ENCODE measurements around the gene PMAIP1. TPM values are rescaled to one million over a fixed set of nuclear protein-coding genes. Genes with fewer than 3 reads are reported as not detected.
A peak's percentile ranks its signal among the peaks of the same experiment; 100 is the strongest.
"Not testable (repeated sequence)": the region's sequence is repeated elsewhere in the genome, so short reads cannot be mapped to it uniquely, and the experiment has no call there.

PMAIP1 gene
- total and polyA plus RNA-seq, 5 donors from 2014 or later, result 23.3 to 326 (median 69.1) TPM

DNA sequence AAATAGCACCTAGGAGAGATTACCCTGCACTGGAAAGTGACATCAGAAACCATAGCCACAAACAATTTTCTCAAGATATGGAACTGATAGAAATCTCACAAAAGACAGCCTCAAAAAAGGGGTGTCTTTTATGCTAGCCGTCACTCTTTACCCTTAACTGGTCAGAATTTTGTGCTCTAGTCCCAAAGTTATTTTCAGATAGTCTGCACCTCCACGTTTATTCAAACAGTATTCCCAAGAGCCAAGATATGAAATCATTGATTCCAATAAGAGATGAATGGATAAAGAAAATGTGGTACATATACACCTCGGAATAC is 23.5 kb upstream of the PMAIP1 start:
- H3K27ac Mint-ChIP-seq, result no peak overlapping the region
- DNase-seq (no peak), ATAC-seq (ENCODE audit: low read depth in 2 of 2) (no peak)
- Histone ChIP-seq H3K4me1 (ENCODE audit: control insufficient read depth, insufficient read depth, low read length, poor library complexity, severe bottlenecking) (no peaks in the 10 kb centered on the region), H3K27ac (ENCODE audit: insufficient read depth, low read length, poor library complexity, severe bottlenecking) (no peak overlapping the region), H3K9me3 (ENCODE audit: control insufficient read depth in 2 of 2, low read length in 2 of 2) (no peaks in the 10 kb centered on the region), H3K36me3 (ENCODE audit: control insufficient read depth, insufficient read depth, low read length) (no peaks in the 10 kb centered on the region), H3K4me3 (ENCODE audit: low read depth, low read length) (no peak overlapping the region), H3K27me3 (ENCODE audit: control insufficient read depth, insufficient read depth, low read length) (no peaks in the 10 kb centered on the region)
- H3K36me3 Mint-ChIP-seq, result no peaks in the 10 kb centered on the region
- H3K27me3 Mint-ChIP-seq, result peaks cover 10% of the 10 kb centered on the region
- H3K9me3 Mint-ChIP-seq, result peaks cover 0 to 2% (median 0%) of the 10 kb centered on the region in 7 donors
- no peak overlapping the region for H3K4me3 Mint-ChIP-seq
- H3K4me1 Mint-ChIP-seq, result peaks cover 0 to 4% (median 0%) of the 10 kb centered on the region in 4 donors

DNA sequence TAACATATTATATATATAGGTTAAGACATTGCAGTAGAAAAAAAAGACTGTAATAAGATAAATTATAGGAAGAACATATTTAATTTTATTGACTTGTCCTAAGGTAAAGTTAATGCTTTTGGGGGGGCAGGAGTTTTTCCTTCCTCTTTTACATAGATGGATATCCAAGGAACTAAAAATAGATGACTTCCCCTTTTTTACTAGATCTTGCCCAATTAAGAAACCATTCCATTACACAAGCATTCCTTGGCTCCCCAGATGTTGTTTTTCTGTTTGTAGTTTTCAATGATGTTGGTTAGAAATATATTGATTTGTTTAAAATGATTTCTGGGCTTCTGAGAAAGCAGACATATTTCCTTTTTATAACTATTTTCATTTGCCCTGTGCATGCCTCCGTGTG is 22.4 kb upstream of the PMAIP1 start:
- no peaks in the 10 kb centered on the region for H3K9me3 ChIP-seq (ENCODE audit: control insufficient read depth in 2 of 2, low read length in 2 of 2)
- no peaks in the 10 kb centered on the region for H3K27me3 ChIP-seq (ENCODE audit: control insufficient read depth, insufficient read depth, low read length)
- H3K36me3 ChIP-seq (ENCODE audit: control insufficient read depth, insufficient read depth, low read length), result no peaks in the 10 kb centered on the region
- no peak overlapping the region for H3K27ac ChIP-seq (ENCODE audit: insufficient read depth, low read length, poor library complexity, severe bottlenecking)
- no peaks in the 10 kb centered on the region for H3K36me3 Mint-ChIP-seq
- H3K9me3 Mint-ChIP-seq, result peaks cover 0 to 2% (median 0%) of the 10 kb centered on the region in 7 donors
- H3K27ac Mint-ChIP-seq, result no peak overlapping the region
- no peak for DNase-seq
- H3K27me3 Mint-ChIP-seq, result peaks cover 10% of the 10 kb centered on the region
- H3K4me3 ChIP-seq (ENCODE audit: low read depth, low read length), result no peak overlapping the region
- H3K4me1 ChIP-seq (ENCODE audit: control insufficient read depth, insufficient read depth, low read length, poor library complexity, severe bottlenecking), result peaks cover 10% of the 10 kb centered on the region
- no peak for ATAC-seq (ENCODE audit: low read depth in 2 of 2)
- H3K4me1 Mint-ChIP-seq, result peaks cover 9 to 15% (median 10%) of the 10 kb centered on the region in 4 donors
- H3K4me3 Mint-ChIP-seq, result no peak overlapping the region

DNA sequence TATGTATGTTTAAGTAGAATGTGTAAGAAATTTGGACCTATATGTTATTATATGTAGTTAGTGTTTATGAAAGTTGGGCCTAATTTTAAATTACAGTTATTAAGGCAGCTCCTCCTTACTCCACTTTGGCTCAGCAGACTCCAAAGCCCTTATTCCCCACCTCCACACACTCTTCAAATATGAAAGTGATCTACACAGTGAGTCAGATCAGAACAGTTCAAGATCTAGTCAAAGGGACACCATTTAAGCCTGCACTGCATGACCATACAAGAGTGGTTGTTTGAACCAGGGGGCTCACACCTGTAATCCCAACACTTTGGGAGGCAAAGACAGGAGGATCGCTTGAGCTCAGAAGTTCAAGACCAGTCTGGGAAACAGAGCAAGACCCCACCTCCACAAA is 21.2 kb upstream of the PMAIP1 start:
- no peak overlapping the region for H3K4me3 ChIP-seq (ENCODE audit: low read depth, low read length)
- no peaks in the 10 kb centered on the region for H3K36me3 Mint-ChIP-seq
- H3K4me3 Mint-ChIP-seq, result no peak overlapping the region
- no peak overlapping the region for H3K27ac Mint-ChIP-seq
- H3K27ac ChIP-seq (ENCODE audit: insufficient read depth, low read length, poor library complexity, severe bottlenecking), result no peak overlapping the region
- H3K9me3 Mint-ChIP-seq, result peaks cover 0 to 2% (median 0%) of the 10 kb centered on the region in 7 donors
- H3K9me3 ChIP-seq (ENCODE audit: control insufficient read depth in 2 of 2, low read length in 2 of 2), result no peaks in the 10 kb centered on the region
- no peaks in the 10 kb centered on the region for H3K36me3 ChIP-seq (ENCODE audit: control insufficient read depth, insufficient read depth, low read length)
- H3K27me3 ChIP-seq (ENCODE audit: control insufficient read depth, insufficient read depth, low read length), result no peaks in the 10 kb centered on the region
- no peak for DNase-seq
- peaks cover 14% of the 10 kb centered on the region for H3K4me1 ChIP-seq (ENCODE audit: control insufficient read depth, insufficient read depth, low read length, poor library complexity, severe bottlenecking)
- H3K27me3 Mint-ChIP-seq, result peaks cover 6% of the 10 kb centered on the region
- H3K4me1 Mint-ChIP-seq, result peaks cover 13 to 24% (median 18%) of the 10 kb centered on the region in 4 donors
- ATAC-seq (ENCODE audit: low read depth in 2 of 2), result no peak

DNA sequence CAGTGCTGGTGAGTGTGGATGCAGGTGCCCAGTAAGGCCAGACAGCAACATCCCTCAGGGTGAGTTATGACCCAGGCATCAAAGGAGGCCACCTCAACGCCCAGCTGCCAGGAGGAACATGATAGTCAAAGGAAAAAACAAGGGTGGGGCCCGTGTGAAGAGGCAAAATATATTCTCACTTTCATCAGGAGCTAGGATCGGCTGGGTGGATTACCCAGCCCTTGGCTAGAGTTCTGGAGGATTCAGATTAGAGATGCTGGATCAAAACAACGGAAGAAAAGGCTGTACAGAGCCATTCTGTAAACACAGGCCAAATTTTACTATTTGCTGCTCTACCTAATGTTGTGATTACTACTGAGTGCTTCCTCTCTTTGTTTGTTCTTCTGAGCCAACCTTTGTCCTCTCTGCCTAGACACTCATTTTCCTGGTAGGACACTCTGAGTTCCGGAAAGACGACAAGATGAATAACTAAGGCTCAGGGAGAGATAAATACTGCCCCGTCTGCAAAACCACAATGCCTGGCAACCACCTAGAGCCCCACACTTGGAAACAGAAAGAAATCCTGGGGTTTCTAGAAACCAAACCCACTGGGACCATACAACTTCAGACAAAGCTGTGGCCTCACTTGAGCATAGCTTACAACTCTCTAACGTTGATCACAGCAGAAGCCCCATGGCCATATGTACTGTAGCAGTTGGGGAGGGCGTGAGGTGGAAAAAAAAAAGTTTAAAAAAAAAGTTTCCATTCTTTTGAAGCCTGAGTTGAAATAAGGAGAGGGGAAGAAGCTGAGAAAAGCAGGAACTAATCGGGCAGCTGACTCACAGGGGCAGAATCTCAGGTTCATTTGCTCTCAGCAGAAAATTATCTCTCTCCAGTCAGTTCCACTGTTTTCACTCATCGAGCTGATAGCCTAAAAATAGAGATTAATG is 17.8 kb upstream of the PMAIP1 start:
- no peaks in the 10 kb centered on the region for H3K9me3 ChIP-seq (ENCODE audit: control insufficient read depth in 2 of 2, low read length in 2 of 2)
- Mint-ChIP-seq H3K27ac (peak overlapping the region; percentile 53 to 90 (median 83)), H3K4me3 (peak overlapping the region in 3 of 4 donors; percentile 10 to 34 (median 10)), H3K27me3 (no peaks in the 10 kb centered on the region), H3K4me1 (peaks cover 31 to 43% (median 34%) of the 10 kb centered on the region in 4 donors), H3K36me3 (no peaks in the 10 kb centered on the region), H3K9me3 (peaks cover 0 to 2% (median 0%) of the 10 kb centered on the region in 7 donors)
- no peaks in the 10 kb centered on the region for H3K27me3 ChIP-seq (ENCODE audit: control insufficient read depth, insufficient read depth, low read length)
- ATAC-seq (ENCODE audit: low read depth in 2 of 2) (peak in 1 of 2 donors; percentile 35), DNase-seq (peak in 1 of 3 donors; percentile 66)
- peaks cover 23% of the 10 kb centered on the region for H3K4me1 ChIP-seq (ENCODE audit: control insufficient read depth, insufficient read depth, low read length, poor library complexity, severe bottlenecking)
- H3K36me3 ChIP-seq (ENCODE audit: control insufficient read depth, insufficient read depth, low read length), result no peaks in the 10 kb centered on the region
- H3K4me3 ChIP-seq (ENCODE audit: low read depth, low read length), result peak overlapping the region; percentile 13
- no peak overlapping the region for H3K27ac ChIP-seq (ENCODE audit: insufficient read depth, low read length, poor library complexity, severe bottlenecking)

GRCh38 chr18:59884351-59884750 is 15.4 kb upstream of the PMAIP1 start:
- H3K9me3 Mint-ChIP-seq, result peaks cover 0 to 2% (median 0%) of the 10 kb centered on the region in 7 donors
- no peak for DNase-seq
- peaks cover 23% of the 10 kb centered on the region for H3K4me1 ChIP-seq (ENCODE audit: control insufficient read depth, insufficient read depth, low read length, poor library complexity, severe bottlenecking)

GRCh38 chr18:59885579-59886163 is 14.1 kb upstream of the PMAIP1 start:
- DNase-seq, result peak; percentile 19 to 84 (median 22)
- Mint-ChIP-seq H3K36me3 (no peaks in the 10 kb centered on the region), H3K9me3 (peaks cover 0 to 2% (median 0%) of the 10 kb centered on the region in 7 donors), H3K4me3 (peak overlapping the region; percentile 5 to 82 (median 18)), H3K4me1 (peaks cover 31 to 43% (median 35%) of the 10 kb centered on the region in 4 donors), H3K27ac (peak overlapping the region; percentile 27 to 82 (median 48)), H3K27me3 (no peaks in the 10 kb centered on the region)
- no peaks in the 10 kb centered on the region for H3K27me3 ChIP-seq (ENCODE audit: control insufficient read depth, insufficient read depth, low read length)
- H3K4me1 ChIP-seq (ENCODE audit: control insufficient read depth, insufficient read depth, low read length, poor library complexity, severe bottlenecking), result peaks cover 23% of the 10 kb centered on the region
- ATAC-seq (ENCODE audit: low read depth in 2 of 2), result peak; percentile 76 to 85
- H3K36me3 ChIP-seq (ENCODE audit: control insufficient read depth, insufficient read depth, low read length), result no peaks in the 10 kb centered on the region
- H3K4me3 ChIP-seq (ENCODE audit: low read depth, low read length), result peak overlapping the region; percentile 62
- H3K9me3 ChIP-seq (ENCODE audit: control insufficient read depth in 2 of 2, low read length in 2 of 2), result no peaks in the 10 kb centered on the region
- H3K27ac ChIP-seq (ENCODE audit: insufficient read depth, low read length, poor library complexity, severe bottlenecking), result peak overlapping the region; percentile 57

More at GRCh38 chr18:59884351-59884750, 15.4 kb upstream of the PMAIP1 start:
- Histone ChIP-seq H3K36me3 (ENCODE audit: control insufficient read depth, insufficient read depth, low read length) (no peaks in the 10 kb centered on the region), H3K9me3 (ENCODE audit: control insufficient read depth in 2 of 2, low read length in 2 of 2) (no peaks in the 10 kb centered on the region), H3K4me3 (ENCODE audit: low read depth, low read length) (no peak overlapping the region), H3K27me3 (ENCODE audit: control insufficient read depth, insufficient read depth, low read length) (no peaks in the 10 kb centered on the region), H3K27ac (ENCODE audit: insufficient read depth, low read length, poor library complexity, severe bottlenecking) (no peak overlapping the region)
- no peak for ATAC-seq (ENCODE audit: low read depth in 2 of 2)
- Mint-ChIP-seq H3K27ac (no peak overlapping the region), H3K36me3 (no peaks in the 10 kb centered on the region), H3K27me3 (no peaks in the 10 kb centered on the region), H3K4me3 (no peak overlapping the region), H3K4me1 (peaks cover 31 to 43% (median 35%) of the 10 kb centered on the region in 4 donors)

DNA sequence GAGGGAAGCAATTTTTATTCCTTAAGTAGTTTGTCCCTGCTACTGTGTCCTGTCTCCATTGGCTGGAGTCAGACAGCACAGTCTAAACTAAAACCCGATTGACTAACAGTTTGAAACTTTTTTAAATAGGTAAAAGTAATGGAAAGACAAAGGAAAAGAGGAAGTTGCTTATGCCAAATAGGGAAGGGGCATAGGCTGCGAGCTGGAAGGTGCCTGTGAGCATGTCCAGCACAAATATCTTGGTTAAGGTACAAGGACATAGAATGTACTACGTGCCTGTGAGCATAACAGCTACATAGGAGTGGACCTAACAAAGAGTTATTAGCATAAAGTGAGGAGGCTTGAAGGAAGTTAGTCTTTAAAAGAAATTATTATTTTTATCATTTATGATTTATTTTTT is 13.4 kb upstream of the PMAIP1 start:
- Histone ChIP-seq H3K27ac (ENCODE audit: insufficient read depth, low read length, poor library complexity, severe bottlenecking) (peak overlapping the region; percentile 57), H3K4me1 (ENCODE audit: control insufficient read depth, insufficient read depth, low read length, poor library complexity, severe bottlenecking) (peaks cover 23% of the 10 kb centered on the region)
- not testable (repeated sequence) for H3K9me3 Mint-ChIP-seq; H3K9me3 ChIP-seq (ENCODE audit: control insufficient read depth in 2 of 2, low read length in 2 of 2); H3K4me3 Mint-ChIP-seq; H3K4me3 ChIP-seq (ENCODE audit: low read depth, low read length); H3K27me3 Mint-ChIP-seq; H3K27ac Mint-ChIP-seq; H3K27me3 ChIP-seq (ENCODE audit: control insufficient read depth, insufficient read depth, low read length); H3K36me3 Mint-ChIP-seq; ATAC-seq (ENCODE audit: low read depth in 2 of 2); H3K36me3 ChIP-seq (ENCODE audit: control insufficient read depth, insufficient read depth, low read length); DNase-seq
- peaks cover 31 to 47% (median 33%) of the 10 kb centered on the region in 4 donors for H3K4me1 Mint-ChIP-seq

Measured in CD4-positive, CD25-positive, alpha-beta regulatory T cell (primary cell).